Lung (tissue), 12 donors: ENCODE data around the gene ZNF619. TPM values are rescaled to one million over a fixed set of nuclear protein-coding genes. Genes with fewer than 3 reads are reported as not detected.

Source experiments
- ATAC-seq: fragments of 200-7000 bp; cut with Tn5 transposase; one replicate; pipeline ENCODE4 v1.9.1; 2020; ENCODE audit warnings: moderate number of reproducible peaks; ENCODE audit not compliant: insufficient read depth, low FRiP score
- DNase-seq, 3 donors: peaks; one replicate each; pipeline ENCODE4 v3.0.0-alpha.2; 2013 to 2017
- H3K27ac ChIP-seq, 2 donors: one replicate each; pipeline ENCODE4 v1.5.1; 2013; ENCODE audit warnings: mild to moderate bottlenecking in 2 of 2, moderate library complexity in 2 of 2, control low read depth in 1 of 2, inconsistent platforms in 1 of 2, low read depth in 1 of 2, low read length in 1 of 2
- H3K27me3 ChIP-seq, 3 donors: one replicate each; pipeline ENCODE4 v1.5.1; 2013; ENCODE audit warnings: low read length in 2 of 3; ENCODE audit not compliant: control insufficient read depth in 3 of 3, insufficient read depth in 3 of 3
- H3K36me3 ChIP-seq, 4 donors: one replicate each; pipeline ENCODE4 v1.5.1; 2013; ENCODE audit warnings: low read length in 4 of 4, mild to moderate bottlenecking in 1 of 4, moderate library complexity in 1 of 4; ENCODE audit not compliant: control insufficient read depth in 4 of 4, insufficient read depth in 4 of 4
- H3K4me1 ChIP-seq, 5 donors: one replicate each; pipeline ENCODE4 v1.5.1; 2013; ENCODE audit warnings: low read length in 5 of 5, mild to moderate bottlenecking in 2 of 5, moderate library complexity in 1 of 5; ENCODE audit not compliant: control insufficient read depth in 5 of 5, insufficient read depth in 5 of 5
- H3K4me3 ChIP-seq: one replicate; pipeline ENCODE4 v1.5.1; 2013; ENCODE audit warnings: mild to moderate bottlenecking, control low read depth, moderate library complexity
- H3K9ac ChIP-seq, 2 donors: one replicate each; pipeline ENCODE4 v1.5.1; 2013; ENCODE audit warnings: low read length in 2 of 2, control low read depth in 1 of 2; ENCODE audit not compliant: insufficient read depth in 1 of 2
- H3K9me3 ChIP-seq, 4 donors: one replicate each; pipeline ENCODE4 v1.5.1; 2013; ENCODE audit warnings: low read length in 3 of 4, mild to moderate bottlenecking in 1 of 4, moderate library complexity in 1 of 4; ENCODE audit not compliant: control insufficient read depth in 4 of 4, insufficient read depth in 3 of 4
- CTCF ChIP-seq: IDR thresholded peaks from 2 replicates; pipeline ENCODE4 v1.5.1; 2012; ENCODE audit warnings: mild to moderate bottlenecking; ENCODE audit errors: control extremely low read depth, extremely low read depth
- WGBS, 2 donors: extraction: QIAGEN DNeasy Blood & Tissue Kit; methylation state at CpG; one replicate each; pipeline ENCODE4 v1.1.7; 2013; 5-methylcytosine and 5-hydroxymethylcytosine counted together
- polyA plus RNA-seq, 2 donors: library from polyadenylated mRNA; stranded (reverse); fragments of 200-250 nt; gene quantifications; one replicate each; pipeline ENCODE4 v1.2.1, GENCODE V29; 2013
- total RNA-seq, 2 donors: library from RNA; depleted of rRNA in 1 of 2; stranded (reverse); fragments of >200 nt in 1 of 2; gene quantifications; one replicate each; pipeline ENCODE4 v1.2.1, GENCODE V29; 2014 to 2021
- donor health status: control.
- donor health status: control.
- donor health status: Bipolar disorder and iron deficiency.
- donor health status: healthy.
- donor health status: DM: yes; HTN: yes; CAD: no.

The ZNF619 gene
- total and polyA plus RNA-seq, 4 donors, result 0.96 to 10.0 (median 5.0) TPM

- peak overlapping the region in 1 of 2 donors; percentile 85 for H3K9ac ChIP-seq
- TF ChIP-seq CTCF, result no peak
Measured at GRCh38 chr3:40453933-40454332, 23.0 kb upstream of the ZNF619 start.

GRCh38 chr3:40455328-40455727 is 21.6 kb upstream of the ZNF619 start:
- no peak for TF ChIP-seq CTCF
- H3K9me3 ChIP-seq, result no peaks in the 10 kb centered on the region
- no peak overlapping the region for H3K4me3 ChIP-seq
- no peak for DNase-seq
- no peak overlapping the region for H3K9ac ChIP-seq
- peaks cover 10 to 28% (median 13%) of the 10 kb centered on the region in 5 donors for H3K4me1 ChIP-seq
- 89 to 96% methylated on average over 4 of the region's 4 CpGs for WGBS, 2 donors
- H3K36me3 ChIP-seq, result peaks cover 9 to 21% (median 13%) of the 10 kb centered on the region in 4 donors
- no peaks in the 10 kb centered on the region for H3K27me3 ChIP-seq
- ATAC-seq, result no peak
- no peak overlapping the region for H3K27ac ChIP-seq

More at GRCh38 chr3:40453933-40454332, 23.0 kb upstream of the ZNF619 start:
- ATAC-seq (no peak), DNase-seq (no peak)
- Histone ChIP-seq H3K27ac (peak overlapping the region in 1 of 2 donors; percentile 92), H3K27me3 (no peaks in the 10 kb centered on the region), H3K4me1 (peaks cover 10 to 27% (median 13%) of the 10 kb centered on the region in 5 donors), H3K4me3 (no peak overlapping the region), H3K36me3 (peaks cover 5 to 11% (median 8%) of the 10 kb centered on the region in 4 donors), H3K9me3 (no peaks in the 10 kb centered on the region)
- 40 to 42% methylated on average over 6 of the region's 6 CpGs for WGBS, 2 donors

GRCh38 chr3:40456279-40456939 is 20.5 kb upstream of the ZNF619 start:
- no peak for TF ChIP-seq CTCF
- ATAC-seq, result no peak
- Histone ChIP-seq H3K4me3 (no peak overlapping the region), H3K27ac (peak overlapping the region; percentile 27 to 84), H3K9me3 (no peaks in the 10 kb centered on the region), H3K9ac (peak overlapping the region; percentile 88 to 99), H3K4me1 (peaks cover 10 to 28% (median 13%) of the 10 kb centered on the region in 5 donors), H3K27me3 (no peaks in the 10 kb centered on the region), H3K36me3 (peaks cover 13 to 31% (median 16%) of the 10 kb centered on the region in 4 donors)
- DNase-seq, result no peak
- WGBS, 2 donors, result 47 to 55% methylated on average over 29 of the region's 29 CpGs
